ENCODE measurements around the gene PPT1.

- no peak for TF ChIP-seq TP53 (CRISPR knock-in tag; IDR thresholded peaks at IDR 0.05)
- no peak for TF ChIP-seq CHD2 (IDR thresholded peaks at IDR 0.05; ENCODE audit: low read length, partially characterized antibody)
- no peak for TF ChIP-seq CTCF (IDR thresholded peaks at IDR 0.05)
- no peak for TF ChIP-seq HDAC2 (IDR thresholded peaks at IDR 0.05)
- TF ChIP-seq POLR2A (IDR thresholded peaks at IDR 0.05; ENCODE audit: low read length) = no peak
- TF ChIP-seq TFCP2L1 (CRISPR knock-in tag; IDR thresholded peaks at IDR 0.05) = no peak
- no peak for TF ChIP-seq RARB (CRISPR knock-in tag; IDR thresholded peaks at IDR 0.05)
- TF ChIP-seq EP300 (IDR thresholded peaks at IDR 0.05) = no peak
- no peak for TF ChIP-seq ZC3H11A (IDR thresholded peaks at IDR 0.05)
- TF ChIP-seq RCOR1 (IDR thresholded peaks at IDR 0.05; ENCODE audit: low read depth, low read length) = no peak
- no peak for TF ChIP-seq MAFK (IDR thresholded peaks at IDR 0.05; ENCODE audit: partially characterized antibody)
- no peak for TF ChIP-seq ESRRA (IDR thresholded peaks at IDR 0.05; ENCODE audit: borderline replicate concordance, low read length)
- no peak for TF ChIP-seq USF2 (IDR thresholded peaks at IDR 0.05)
These were observed 58.4 kb downstream of the PPT1 start for GRCh38 chr1:40038697-40039096.

Data from A549 (cell line).